Lower lobe of right lung (tissue), 2 donors: ENCODE results near the gene RPL27. TPM values are rescaled to one million over a fixed set of nuclear protein-coding genes. Genes with fewer than 3 reads are reported as not detected.
A peak's percentile ranks its signal among the peaks of the same experiment; 100 is the strongest.

Experiments
- ATAC-seq, 2 donors: fragments of 200-7000 bp; cut with Tn5 transposase; one replicate each; pipeline ENCODE4 v1.9.1; 2020 to 2022; ENCODE audit warnings: mild to moderate bottlenecking in 2 of 2, moderate library complexity in 2 of 2
- DNase-seq: peaks from one replicate; pipeline ENCODE4 v3.0.0-alpha.2; 2020
- H3K27ac ChIP-seq: fragments of 200-600 bp; one replicate; pipeline ENCODE4 v1.8.0; 2022
- H3K27me3 ChIP-seq: fragments of 200-600 bp; one replicate; pipeline ENCODE4 v1.8.0; 2022; ENCODE audit warnings: low read depth
- H3K36me3 ChIP-seq: fragments of 200-600 bp; one replicate; pipeline ENCODE4 v1.8.0; 2022; ENCODE audit warnings: mild to moderate bottlenecking
- H3K4me1 ChIP-seq: fragments of 200-600 bp; one replicate; pipeline ENCODE4 v1.8.0; 2022
- H3K4me3 ChIP-seq: fragments of 200-600 bp; one replicate; pipeline ENCODE4 v1.8.0; 2022; ENCODE audit warnings: mild to moderate bottlenecking
- H3K9me3 ChIP-seq: fragments of 200-600 bp; one replicate; pipeline ENCODE4 v1.8.0; 2022
- CTCF ChIP-seq: fragments of 200-600 bp; IDR thresholded peaks from one replicate; pipeline ENCODE4 v1.8.0; 2022; ENCODE audit warnings: antibody characterized with exemption, mild to moderate bottlenecking
- intact Hi-C: fragments of 100-400 bp; cut with DNase I; formaldehyde crosslinking; loops from one replicate; pipeline ENCODE4 v1.11.0; 2022
- total RNA-seq: library from RNA; stranded (reverse); fragmentation: NEBNext Ultra II Directional; extraction: Animal tissue kit (Norgen Biotek cat#: 25700); gene quantifications from one replicate; pipeline ENCODE4 v1.2.1, GENCODE V29; 2021
- donor health status: DM: no; HTN: yes; CAD: no; lungs with severe emphysema.

The RPL27 gene
- total RNA-seq, 1 donor from 2014 or later, result 810 TPM

- intact Hi-C loops, result no loop called here
- no peak for TF ChIP-seq CTCF
- ATAC-seq (no peak), DNase-seq (no peak)
- peak overlapping the region; percentile 0 for H3K27ac ChIP-seq
- no peaks in the 10 kb centered on the region for H3K27me3 ChIP-seq
- H3K36me3 ChIP-seq, result peaks cover 63% of the 10 kb centered on the region
- peaks cover 70% of the 10 kb centered on the region for H3K4me1 ChIP-seq
- no peaks in the 10 kb centered on the region for H3K9me3 ChIP-seq
- H3K4me3 ChIP-seq, result no peak overlapping the region
These were observed 13.7 kb downstream of the RPL27 start for GRCh38 chr17:43011728-43012472.

GRCh38 chr17:43013296-43013695 lies 15.1 kb downstream of the RPL27 start:
- H3K4me3 ChIP-seq, result no peak overlapping the region
- no peak for ATAC-seq
- intact Hi-C loops, result no loop called here
- no peak for TF ChIP-seq CTCF
- H3K36me3 ChIP-seq, result peaks cover 77% of the 10 kb centered on the region
- H3K4me1 ChIP-seq, result peaks cover 64% of the 10 kb centered on the region
- no peaks in the 10 kb centered on the region for H3K27me3 ChIP-seq
- peak overlapping the region; percentile 24 for H3K27ac ChIP-seq
- no peaks in the 10 kb centered on the region for H3K9me3 ChIP-seq
- no peak for DNase-seq

GRCh38 chr17:43014020-43014648 lies 15.9 kb downstream of the RPL27 start:
- Histone ChIP-seq H3K4me3 (no peak overlapping the region), H3K36me3 (peaks cover 79% of the 10 kb centered on the region), H3K4me1 (peaks cover 72% of the 10 kb centered on the region), H3K27ac (peak overlapping the region; percentile 49), H3K9me3 (no peaks in the 10 kb centered on the region), H3K27me3 (no peaks in the 10 kb centered on the region)
- no peak for TF ChIP-seq CTCF
- intact Hi-C loops, result no loop called here
- peak in 1 of 2 donors; percentile 7 for ATAC-seq
- DNase-seq, result no peak

GRCh38 chr17:43014649-43015542 lies 16.7 kb downstream of the RPL27 start:
- Histone ChIP-seq H3K27ac (peak overlapping the region; percentile 62), H3K4me1 (peaks cover 80% of the 10 kb centered on the region)

More at GRCh38 chr17:43014649-43015542, 16.7 kb downstream of the RPL27 start:
- H3K4me3 ChIP-seq, result no peak overlapping the region
- TF ChIP-seq CTCF, result no peak
- DNase-seq, result no peak
- intact Hi-C loops, result no loop called here
- no peak for ATAC-seq
- H3K36me3 ChIP-seq, result peaks cover 79% of the 10 kb centered on the region
- H3K9me3 ChIP-seq, result no peaks in the 10 kb centered on the region
- H3K27me3 ChIP-seq, result no peaks in the 10 kb centered on the region
